ENCODE data around the gene CPT1B. TPM values are rescaled to one million over a fixed set of nuclear protein-coding genes. Genes with fewer than 3 reads are reported as not detected.
"Not testable (repeated sequence)": the region's sequence is repeated elsewhere in the genome, so short reads cannot be mapped to it uniquely, and the experiment has no call there.

The CPT1B gene
- total RNA-seq, 1 experiment from 2014 or later = 13.1 TPM

- CTCF ChIA-PET = no interaction called here
- BruUV-seq (replicated peaks) = no TSS peak
- no peak overlapping the region for H3K4me2 ChIP-seq (ENCODE audit: low read length)
Observed at GRCh38 chr22:50544746-50545253, 33.4 kb downstream of the CPT1B start.

DNA sequence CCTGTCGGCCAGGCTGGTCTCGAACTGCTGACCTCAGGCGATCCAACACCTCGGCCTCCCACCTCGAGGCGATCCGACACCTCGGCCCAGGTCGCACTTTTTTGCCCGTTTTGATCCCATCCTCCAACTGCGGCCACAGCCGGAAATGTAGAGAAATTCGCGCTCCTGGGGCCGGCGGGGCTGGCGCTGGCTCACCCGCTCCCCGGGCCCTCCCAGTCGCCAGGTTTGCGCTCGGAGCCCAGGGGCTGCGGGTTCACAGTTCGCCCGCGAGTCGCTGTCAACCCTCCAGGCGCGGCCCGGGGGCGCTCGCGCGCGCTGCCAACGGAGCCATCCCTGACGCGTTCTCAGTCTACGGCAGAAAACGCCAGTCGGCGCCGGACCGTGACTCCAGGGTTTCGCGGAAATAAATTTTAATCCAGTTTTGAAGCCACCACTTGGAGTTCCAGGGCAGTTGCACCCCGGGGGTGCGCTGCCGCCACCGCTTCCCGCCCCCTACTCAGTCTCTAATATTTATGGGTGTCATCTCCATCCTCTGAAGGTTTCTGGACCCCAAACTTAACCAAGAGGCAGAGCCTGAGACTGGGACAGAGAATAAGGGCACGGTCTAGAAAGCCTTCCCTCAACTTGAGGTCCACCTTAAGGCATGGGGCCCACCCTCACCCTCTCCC is 34.0 kb downstream of the CPT1B start:
- no peaks in the 10 kb centered on the region for H4K20me1 ChIP-seq (ENCODE audit: low read length)
- no peak for TF ChIP-seq CTCF (conservative IDR thresholded peaks at IDR 0.05; ENCODE audit: low read depth, low read length)
- no peak for TF ChIP-seq EZH2 (IDR thresholded peaks at IDR 0.05; ENCODE audit: low read length, unreplicated experiment)
- TF ChIP-seq EZH2phosphoT487 (IDR thresholded peaks at IDR 0.05; ENCODE audit: borderline replicate concordance, low read length) = no peak
- H3K27ac ChIP-seq (ENCODE audit: low read length) = no peak overlapping the region
- no peaks in the 10 kb centered on the region for H3F3A ChIP-seq (ENCODE audit: low read length, unreplicated experiment)
- no peak overlapping the region for H2AFZ ChIP-seq (ENCODE audit: low read length)
- ATAC-seq (no peak), DNase-seq (no peak)
- no peaks in the 10 kb centered on the region for H3K36me3 ChIP-seq (ENCODE audit: low read depth, low read length)
- H3K9me2 ChIP-seq (replicated peaks; ENCODE audit: low read length) = no peaks in the 10 kb centered on the region
- H3K4me2 ChIP-seq (ENCODE audit: low read length) = no peak overlapping the region
- no TSS peak for BruUV-seq (replicated peaks)
- CTCF ChIA-PET = no interaction called here
- intact Hi-C loops (cut with micrococcal nuclease) = no loop called here
- H3K79me2 ChIP-seq (ENCODE audit: low read length) = no peaks in the 10 kb centered on the region
- H3K27me3 ChIP-seq (ENCODE audit: low read length) = no peaks in the 10 kb centered on the region
- POLR2A ChIA-PET (ENCODE audit: unreplicated experiment) = no interaction called here
- H3K9ac ChIP-seq (ENCODE audit: low read length) = no peak overlapping the region
- H3K9me3 ChIP-seq (ENCODE audit: low read length) = no peaks in the 10 kb centered on the region
- H3K4me1 ChIP-seq (ENCODE audit: insufficient read depth, low read length) = peaks cover 16% of the 10 kb centered on the region
- H3K4me3 ChIP-seq (ENCODE audit: low read length) = no peak overlapping the region

More at GRCh38 chr22:50544746-50545253, 33.4 kb downstream of the CPT1B start:
- TF ChIP-seq CTCF (conservative IDR thresholded peaks at IDR 0.05; ENCODE audit: low read depth, low read length) = no peak
- TF ChIP-seq EZH2 (IDR thresholded peaks at IDR 0.05; ENCODE audit: low read length, unreplicated experiment) = no peak
- no peak for TF ChIP-seq EZH2phosphoT487 (IDR thresholded peaks at IDR 0.05; ENCODE audit: borderline replicate concordance, low read length)
- Histone ChIP-seq H3K27ac (ENCODE audit: low read length) (no peak overlapping the region), H4K20me1 (ENCODE audit: low read length) (no peaks in the 10 kb centered on the region), H3K79me2 (ENCODE audit: low read length) (no peaks in the 10 kb centered on the region), H3K9ac (ENCODE audit: low read length) (no peak overlapping the region), H3K36me3 (ENCODE audit: low read depth, low read length) (no peaks in the 10 kb centered on the region), H3K4me3 (ENCODE audit: low read length) (no peak overlapping the region), H3F3A (ENCODE audit: low read length, unreplicated experiment) (no peaks in the 10 kb centered on the region), H3K4me1 (ENCODE audit: insufficient read depth, low read length) (peaks cover 11% of the 10 kb centered on the region), H3K9me2 (replicated peaks; ENCODE audit: low read length) (no peaks in the 10 kb centered on the region), H3K9me3 (ENCODE audit: low read length) (no peaks in the 10 kb centered on the region), H3K27me3 (ENCODE audit: low read length) (no peaks in the 10 kb centered on the region), H2AFZ (ENCODE audit: low read length) (no peak overlapping the region)
- intact Hi-C loops (cut with micrococcal nuclease) = no loop called here
- ATAC-seq (no peak; the same call in 1 of the 2 replicates), DNase-seq (no peak)
- POLR2A ChIA-PET (ENCODE audit: unreplicated experiment) = no interaction called here

GRCh38 chr22:50542416-50542927 is 35.8 kb downstream of the CPT1B start:
- no peak overlapping the region for H3K4me2 ChIP-seq (ENCODE audit: low read length)
- CTCF ChIA-PET = no interaction called here
- H3K9ac ChIP-seq (ENCODE audit: low read length) = no peak overlapping the region

DNA sequence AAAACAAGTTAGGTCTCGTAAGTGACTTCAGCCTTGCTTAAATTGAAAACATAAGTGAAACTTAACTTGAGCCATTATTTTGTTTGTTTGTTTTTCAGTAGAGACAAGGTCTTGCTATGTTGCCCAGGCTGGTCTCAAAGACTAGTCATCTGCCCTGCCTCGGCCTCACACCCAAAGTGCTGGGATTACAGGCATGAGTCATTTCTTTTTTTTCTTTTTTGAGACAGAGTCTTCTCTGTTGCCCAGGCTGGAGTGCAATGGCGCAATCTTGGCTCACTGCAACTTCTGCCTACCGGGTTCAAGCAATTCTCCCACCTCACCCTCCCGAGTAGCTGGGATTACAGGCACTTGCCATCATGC is 36.6 kb downstream of the CPT1B start:
- Histone ChIP-seq H3K4me1 (ENCODE audit: insufficient read depth, low read length) (peaks cover 19% of the 10 kb centered on the region), H3K27ac (ENCODE audit: low read length) (peak overlapping the region; percentile 93)
- DNase-seq = peak; percentile 55
- H3K9me3 ChIP-seq (ENCODE audit: low read length); H3K4me3 ChIP-seq (ENCODE audit: low read length); POLR2A ChIA-PET (ENCODE audit: unreplicated experiment); H3F3A ChIP-seq (ENCODE audit: low read length, unreplicated experiment); intact Hi-C loops (cut with micrococcal nuclease); H3K79me2 ChIP-seq (ENCODE audit: low read length); CTCF ChIA-PET; H3K36me3 ChIP-seq (ENCODE audit: low read depth, low read length); BruUV-seq (replicated peaks); H4K20me1 ChIP-seq (ENCODE audit: low read length); H3K27me3 ChIP-seq (ENCODE audit: low read length); ATAC-seq; H3K9me2 ChIP-seq (replicated peaks; ENCODE audit: low read length); H3K4me2 ChIP-seq (ENCODE audit: low read length); H3K9ac ChIP-seq (ENCODE audit: low read length); H2AFZ ChIP-seq (ENCODE audit: low read length): not testable (repeated sequence)

More at GRCh38 chr22:50542416-50542927, 35.8 kb downstream of the CPT1B start:
- Histone ChIP-seq H3K9me2 (replicated peaks; ENCODE audit: low read length) (no peaks in the 10 kb centered on the region), H3K27me3 (ENCODE audit: low read length) (no peaks in the 10 kb centered on the region), H3K27ac (ENCODE audit: low read length) (peak overlapping the region; percentile 34), H2AFZ (ENCODE audit: low read length) (no peak overlapping the region), H3K36me3 (ENCODE audit: low read depth, low read length) (no peaks in the 10 kb centered on the region), H3K4me1 (ENCODE audit: insufficient read depth, low read length) (peaks cover 19% of the 10 kb centered on the region), H3K9me3 (ENCODE audit: low read length) (no peaks in the 10 kb centered on the region), H3K79me2 (ENCODE audit: low read length) (no peaks in the 10 kb centered on the region), H3K4me3 (ENCODE audit: low read length) (no peak overlapping the region), H3F3A (ENCODE audit: low read length, unreplicated experiment) (no peaks in the 10 kb centered on the region), H4K20me1 (ENCODE audit: low read length) (no peaks in the 10 kb centered on the region)
- DNase-seq (no peak), ATAC-seq (no peak)
- no TSS peak for BruUV-seq (replicated peaks)
- POLR2A ChIA-PET (ENCODE audit: unreplicated experiment) = no interaction called here
- intact Hi-C loops (cut with micrococcal nuclease) = no loop called here
- TF ChIP-seq CTCF (conservative IDR thresholded peaks at IDR 0.05; ENCODE audit: low read depth, low read length) = no peak
- no peak for TF ChIP-seq EZH2 (IDR thresholded peaks at IDR 0.05; ENCODE audit: low read length, unreplicated experiment)
- no peak for TF ChIP-seq EZH2phosphoT487 (IDR thresholded peaks at IDR 0.05; ENCODE audit: borderline replicate concordance, low read length)

All from PC-3 (cell line).